ENCODE results near the gene GPR179.

GPR179 gene

DNA sequence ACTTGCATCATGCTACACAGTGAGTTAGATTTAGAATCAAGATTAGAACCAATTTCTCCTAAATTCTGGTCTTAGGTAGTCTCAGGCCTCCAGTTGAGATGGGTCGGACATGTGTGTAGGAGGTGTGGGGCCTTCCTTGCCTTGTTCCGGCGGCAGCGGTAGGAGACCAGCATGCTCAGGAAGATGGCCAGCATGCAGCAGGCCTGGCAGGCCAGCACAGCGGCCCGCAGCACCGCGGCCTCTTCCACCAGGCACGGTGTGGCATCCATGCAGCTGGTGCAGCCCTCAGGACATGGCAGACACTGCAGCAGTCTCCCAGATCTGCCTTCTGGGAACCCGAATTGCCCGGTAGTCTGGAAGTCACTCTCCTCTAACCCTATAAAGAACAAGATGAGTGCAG, 6.9 kb downstream of the GPR179 start:
- H3K4me3 ChIP-seq (ENCODE audit: control insufficient read depth, low read depth, low read length): no peak overlapping the region
- no peak for DNase-seq (ENCODE audit: low read depth)
- no peak for TF ChIP-seq CTCF (conservative IDR thresholded peaks at IDR 0.05; ENCODE audit: control insufficient read depth, insufficient read depth, low read depth, low read length)

DNA sequence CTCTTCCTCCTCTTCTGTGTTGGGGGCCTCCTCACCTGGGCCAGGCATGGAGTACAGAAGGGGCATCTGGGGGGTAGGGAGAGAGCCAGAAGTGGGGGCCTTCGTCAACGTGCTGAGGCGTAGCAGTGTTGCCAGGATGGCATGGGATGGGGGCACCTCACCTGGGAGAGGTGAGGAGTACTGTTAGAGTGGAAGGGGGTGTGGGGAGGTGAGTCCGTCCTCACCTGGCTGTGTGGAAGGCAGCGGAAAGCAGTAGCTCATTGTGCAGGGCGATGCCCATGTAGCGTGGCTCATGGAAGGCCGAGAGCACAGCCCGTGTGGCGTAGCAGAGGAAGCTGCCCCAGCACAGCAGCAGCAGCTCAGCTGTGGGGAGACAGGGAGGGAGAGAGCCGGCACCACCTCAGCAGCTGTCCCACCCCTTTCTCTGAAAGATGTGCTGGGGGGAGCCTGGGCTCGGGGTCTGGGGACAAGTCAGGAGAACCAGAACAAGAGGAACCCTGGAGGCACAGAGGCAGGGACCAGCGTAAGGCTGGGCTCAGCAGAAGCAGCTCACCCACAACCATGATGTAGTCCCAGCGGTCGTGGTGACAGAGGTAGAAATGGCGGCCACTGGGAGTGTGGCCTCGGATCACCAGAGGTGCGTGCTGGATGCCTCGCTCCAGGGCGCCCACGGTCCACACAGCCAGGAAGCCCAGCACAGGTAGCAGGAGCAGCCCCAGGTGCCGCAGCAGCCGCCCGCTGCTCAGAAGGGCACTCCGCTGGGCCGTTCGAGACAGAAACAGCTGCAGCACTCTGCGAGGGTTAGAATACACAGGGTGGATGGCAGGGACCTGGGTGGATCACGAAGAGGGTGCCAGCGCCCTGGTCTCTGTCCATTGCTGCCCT, 9.0 kb downstream of the GPR179 start:
- no peak for TF ChIP-seq CTCF (conservative IDR thresholded peaks at IDR 0.05; ENCODE audit: control insufficient read depth, insufficient read depth, low read depth, low read length)
- H3K4me3 ChIP-seq (ENCODE audit: control insufficient read depth, low read depth, low read length): no peak overlapping the region
- DNase-seq (ENCODE audit: low read depth): no peak

GRCh38 chr17:38333635-38334295, 10.0 kb downstream of the GPR179 start:
- H3K4me3 ChIP-seq (ENCODE audit: control insufficient read depth, low read depth, low read length): no peak overlapping the region
- peak; percentile 50 for TF ChIP-seq CTCF (conservative IDR thresholded peaks at IDR 0.05; ENCODE audit: control insufficient read depth, insufficient read depth, low read depth, low read length)
- no peak for DNase-seq (ENCODE audit: low read depth)

DNA sequence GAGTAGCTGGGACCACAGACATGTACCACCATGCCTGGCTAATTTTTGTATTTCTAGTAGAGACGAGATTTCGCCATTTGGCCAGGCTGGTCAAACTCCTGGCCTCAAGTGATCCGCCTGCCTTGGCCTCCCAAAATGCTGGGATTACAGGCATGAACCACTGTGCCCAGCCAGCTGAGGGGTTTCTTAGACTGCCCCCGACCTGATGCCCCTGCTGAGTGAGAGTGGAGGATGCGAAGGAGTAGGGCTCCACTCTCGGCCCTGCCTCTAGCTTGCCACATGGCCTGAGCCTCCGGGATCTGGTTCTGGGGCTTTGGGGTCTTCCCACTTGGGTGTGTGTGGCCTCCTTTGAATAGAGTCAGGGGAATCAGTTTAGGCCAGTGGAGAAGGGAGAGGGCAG, 11.0 kb downstream of the GPR179 start:
- no peak for TF ChIP-seq CTCF (conservative IDR thresholded peaks at IDR 0.05; ENCODE audit: control insufficient read depth, insufficient read depth, low read depth, low read length)
- H3K4me3 ChIP-seq (ENCODE audit: control insufficient read depth, low read depth, low read length): no peak overlapping the region
- no peak for DNase-seq (ENCODE audit: low read depth)

- TF ChIP-seq CTCF (conservative IDR thresholded peaks at IDR 0.05; ENCODE audit: control insufficient read depth, insufficient read depth, low read depth, low read length): no peak
- H3K4me3 ChIP-seq (ENCODE audit: control insufficient read depth, low read depth, low read length): no peak overlapping the region
- DNase-seq (ENCODE audit: low read depth): no peak
Observed at GRCh38 chr17:38330941-38331411, 12.8 kb downstream of the GPR179 start.

DNA sequence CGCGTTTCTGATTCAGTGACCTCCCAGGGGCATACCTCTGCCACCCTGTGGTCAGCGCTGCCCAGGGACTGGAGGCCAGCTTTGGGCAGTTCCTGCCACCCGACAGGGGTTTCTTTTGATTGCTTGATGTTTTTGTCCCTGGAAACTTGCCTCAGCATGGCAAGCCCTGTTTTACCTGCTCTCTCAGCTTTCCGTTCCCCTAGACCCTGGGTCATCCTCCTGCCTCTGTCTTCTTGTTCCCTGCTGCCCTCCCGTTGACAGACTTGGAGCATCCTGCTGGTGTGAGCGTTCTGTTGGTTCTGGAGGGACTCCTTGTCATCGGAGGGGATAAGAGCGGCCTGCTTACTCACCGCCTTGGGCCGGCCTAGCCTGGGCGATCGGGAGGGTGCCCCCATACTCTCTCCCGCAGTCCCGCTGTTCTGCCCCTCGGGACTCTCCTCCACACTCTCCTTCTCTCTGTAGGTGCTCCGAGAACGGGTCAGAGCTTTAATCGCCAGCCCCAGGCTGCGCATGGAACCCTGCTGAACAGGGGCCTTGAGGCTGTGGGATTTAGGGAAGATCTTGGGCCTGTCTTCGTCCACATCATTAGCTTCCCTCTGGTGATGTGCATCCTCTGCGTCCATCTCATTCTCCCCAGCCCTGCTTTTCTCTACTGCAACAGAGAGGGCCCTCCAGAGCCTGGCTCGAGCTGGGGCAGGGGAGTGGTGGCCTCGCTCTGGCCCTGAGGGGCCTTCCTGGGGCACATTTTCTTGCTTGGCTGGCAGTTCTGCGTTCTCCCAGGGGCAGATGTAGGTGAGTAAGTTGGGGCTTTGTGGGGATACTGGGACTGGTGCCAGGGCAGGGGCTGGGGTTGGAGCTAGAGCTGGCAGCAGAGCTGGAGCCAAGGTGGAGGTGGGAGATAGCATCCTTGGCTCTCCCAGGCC, 13.7 kb downstream of the GPR179 start:
- no peak overlapping the region for H3K4me3 ChIP-seq (ENCODE audit: control insufficient read depth, low read depth, low read length)
- no peak for DNase-seq (ENCODE audit: low read depth)
- no peak for TF ChIP-seq CTCF (conservative IDR thresholded peaks at IDR 0.05; ENCODE audit: control insufficient read depth, insufficient read depth, low read depth, low read length)
